HepG2 (cell line): Measurements from ENCODE around the gene SGCB. TPM values are rescaled to one million over a fixed set of nuclear protein-coding genes. Genes with fewer than 3 reads are reported as not detected.

Experiments
- ATAC-seq: fragments of 200-7000 bp; cut with Tn5 transposase; 3 replicates; pipeline ENCODE4 v1.9.1; 2020; ENCODE audit warnings: mild to moderate bottlenecking, moderate library complexity
- BruUV-seq: library from RNA; stranded (reverse); fragments of 400-500 nt; replicated peaks from 2 replicates; lab custom pipeline; 2021; lab: Mats Ljungman, UMichigan
- CTCF ChIA-PET: fragments of 300-600 bp; formaldehyde crosslinking; extraction: SDS; loops from one replicate; lab custom pipeline; 2021; ENCODE audit warnings: low total read pairs, inconsistent platforms, low intra/inter-chr PET ratio; lab: Yijun Ruan, JAX
- POLR2A ChIA-PET: fragments of 350-600 bp; sonication (Branson Sonifier 250); formaldehyde crosslinking; loops from one replicate; lab custom pipeline; 2020; ENCODE audit warnings: antibody characterized with exemption, inconsistent platforms; lab: Yijun Ruan, JAX
- DNase-seq: peaks from one replicate; pipeline ENCODE4 v3.0.0-alpha.2; 2015; ENCODE audit warnings: low spot score
- FAIRE-seq: peaks from 3 replicates; lab custom pipeline; 2011; peaks lifted over from hg19 to GRCh38; lab: Jason Lieb, UNC
- H2AFZ ChIP-seq: one replicate; pipeline ENCODE4 v1.6.1; 2011; ENCODE audit warnings: low read length, inconsistent platforms
- H3K27ac ChIP-seq: fragments of 300-600 bp; 3 replicates; pipeline ENCODE4 v1.8.0; 2011; ENCODE audit warnings: mixed run types, mild to moderate bottlenecking, mixed read lengths, low read length, inconsistent platforms; ENCODE audit not compliant: insufficient read depth; ENCODE audit errors: extremely low read length
- H3K27me3 ChIP-seq, 2 experiments: fragments of 200-600 bp in 1 of 2; 2 replicates in 1 of 2; 3 replicates in 1 of 2; pipeline versions ENCODE4 v1.6.0 to v1.8.0; 2011; ENCODE audit warnings: low read length in 2 of 2, mild to moderate bottlenecking in 2 of 2, moderate library complexity in 2 of 2, inconsistent platforms in 1 of 2; ENCODE audit not compliant: insufficient read depth in 2 of 2, control insufficient read depth in 1 of 2
- H3K36me3 ChIP-seq, 2 experiments: fragments of 200-600 bp in 1 of 2; replicated peaks in 1 of 2; 2 replicates in 1 of 2; 3 replicates in 1 of 2; pipeline versions ENCODE4 v1.5.1 to v1.8.0; 2011; ENCODE audit warnings: low read length in 2 of 2, inconsistent platforms in 1 of 2; ENCODE audit not compliant: insufficient read depth in 2 of 2, control insufficient read depth in 1 of 2
- H3K4me1 ChIP-seq: 2 replicates; pipeline ENCODE4 v1.5.1; 2012; ENCODE audit warnings: low read length, inconsistent platforms; ENCODE audit not compliant: insufficient read depth
- H3K4me2 ChIP-seq: 2 replicates; pipeline ENCODE4 v1.6.0; 2011; ENCODE audit warnings: low read depth, low read length, inconsistent platforms
- H3K4me3 ChIP-seq, 3 experiments: fragments of 200-600 bp in 1 of 3; sonication (generic), shearing (Covaris generic) in 1 of 3; replicated peaks in 1 of 3; 2 replicates each; pipeline ENCODE4 v1.5.1; 2011 to 2016; ENCODE audit warnings: low read length in 3 of 3, inconsistent platforms in 2 of 3, low read depth in 2 of 3, mild to moderate bottlenecking in 2 of 3, control low read depth in 1 of 3, mixed read lengths in 1 of 3; ENCODE audit not compliant: insufficient read depth in 1 of 3
- H3K79me2 ChIP-seq: one replicate; pipeline ENCODE4 v1.6.1; 2011; ENCODE audit warnings: low read length, inconsistent platforms; ENCODE audit not compliant: insufficient read depth
- H3K9ac ChIP-seq: 2 replicates; pipeline ENCODE4 v1.6.0; 2011; ENCODE audit warnings: mild to moderate bottlenecking, low read depth, low read length, inconsistent platforms; ENCODE audit not compliant: insufficient read depth
- H3K9me3 ChIP-seq: 2 replicates; pipeline ENCODE4 v1.5.1; 2012; ENCODE audit warnings: mild to moderate bottlenecking, low read length
- H4K20me1 ChIP-seq: 2 replicates; pipeline ENCODE4 v1.6.0; 2011; ENCODE audit warnings: inconsistent platforms, mild to moderate bottlenecking, low read length, moderate library complexity; ENCODE audit not compliant: insufficient read depth
- ADNP ChIP-seq: sonication (generic); formaldehyde crosslinking; IDR thresholded peaks from 2 replicates; pipeline ENCODE4 v1.4.0; 2020; ENCODE audit warnings: missing genetic modification reagents
- FOXK2 ChIP-seq: fragments of 450-650 bp; IDR thresholded peaks from 2 replicates; pipeline ENCODE4 v1.6.1; 2016
- HMG20A ChIP-seq: IDR thresholded peaks from 2 replicates; pipeline ENCODE4 v1.6.1; 2016; ENCODE audit warnings: borderline replicate concordance
- KDM6A ChIP-seq: IDR thresholded peaks from 2 replicates; pipeline ENCODE4 v1.6.1; 2016; ENCODE audit warnings: low read depth
- MXI1 ChIP-seq: IDR thresholded peaks from 3 replicates; pipeline ENCODE4 v1.6.1; 2012; ENCODE audit warnings: low read depth, low read length, inconsistent platforms, borderline replicate concordance
- PAWR ChIP-seq: sonication (generic); formaldehyde crosslinking; IDR thresholded peaks from 2 replicates; pipeline ENCODE4 v1.4.0; 2020; ENCODE audit warnings: missing genetic modification reagents, mild to moderate bottlenecking, borderline replicate concordance
- POLR2G ChIP-seq: fragments of 200-400 bp; formaldehyde crosslinking; IDR thresholded peaks from 2 replicates; pipeline ENCODE4 v1.6.1; 2018; ENCODE audit warnings: mild to moderate bottlenecking, low read depth, low read length, moderate library complexity
- RBAK ChIP-seq: sonication (generic); formaldehyde crosslinking; IDR thresholded peaks from 2 replicates; pipeline ENCODE4 v1.5.1; 2020; ENCODE audit warnings: mild to moderate bottlenecking, missing genetic modification reagents
- REPIN1 ChIP-seq: sonication (generic); formaldehyde crosslinking; IDR thresholded peaks from 2 replicates; pipeline ENCODE4 v1.8.0; 2022; ENCODE audit warnings: missing genetic modification reagents, low read depth, mild to moderate bottlenecking, borderline replicate concordance
- RFX1 ChIP-seq: fragments of 450-650 bp; IDR thresholded peaks from 2 replicates; pipeline ENCODE4 v1.6.1; 2017
- THAP9 ChIP-seq: sonication (generic); formaldehyde crosslinking; IDR thresholded peaks from 2 replicates; pipeline ENCODE4; 2020; ENCODE audit warnings: missing genetic modification reagents, mild to moderate bottlenecking, borderline replicate concordance
- ZFAT ChIP-seq: sonication (generic); formaldehyde crosslinking; conservative IDR thresholded peaks from 2 replicates; pipeline ENCODE4 v1.8.1; 2023; ENCODE audit warnings: missing genetic modification reagents, inconsistent platforms
- ZNF124 ChIP-seq: sonication (generic); formaldehyde crosslinking; IDR thresholded peaks from 2 replicates; pipeline ENCODE4 v1.4.0; 2020; ENCODE audit warnings: missing genetic modification reagents
- ZNF24 ChIP-seq: fragments of 450-650 bp; IDR thresholded peaks from 2 replicates; pipeline ENCODE4 v1.6.1; 2017; ENCODE audit warnings: antibody characterized with exemption, mild to moderate bottlenecking
- ZNF280D ChIP-seq: sonication (generic); formaldehyde crosslinking; IDR thresholded peaks from 2 replicates; pipeline ENCODE4 v1.5.1; 2020; ENCODE audit warnings: mild to moderate bottlenecking, missing genetic modification reagents
- ZNF333 ChIP-seq: sonication (generic); formaldehyde crosslinking; IDR thresholded peaks from 2 replicates; pipeline ENCODE4 v1.4.0; 2020; ENCODE audit warnings: mild to moderate bottlenecking, missing genetic modification reagents, borderline replicate concordance
- ZNF382 ChIP-seq: sonication (generic); formaldehyde crosslinking; IDR thresholded peaks from 2 replicates; pipeline ENCODE4 v1.5.0; 2020; ENCODE audit warnings: missing genetic modification reagents, mild to moderate bottlenecking, borderline replicate concordance
- ZNF777 ChIP-seq: sonication (generic); formaldehyde crosslinking; IDR thresholded peaks from 2 replicates; pipeline ENCODE4 v1.4.0; 2020; ENCODE audit warnings: missing genetic modification reagents
- ZNF781 ChIP-seq: sonication (generic); formaldehyde crosslinking; IDR thresholded peaks from 2 replicates; pipeline ENCODE4 v1.5.1; 2020; ENCODE audit warnings: borderline replicate concordance, mild to moderate bottlenecking, missing genetic modification reagents; ENCODE audit errors: not compliant biosample characterization
- ZNF790 ChIP-seq: sonication (generic); formaldehyde crosslinking; IDR thresholded peaks from 2 replicates; pipeline ENCODE4 v1.8.0; 2022; ENCODE audit warnings: missing genetic modification reagents, mild to moderate bottlenecking, borderline replicate concordance
- ZSCAN31 ChIP-seq: sonication (generic); formaldehyde crosslinking; IDR thresholded peaks from 2 replicates; pipeline ENCODE4 v1.5.0; 2020; ENCODE audit warnings: low read depth, mild to moderate bottlenecking, missing genetic modification reagents
- WGBS: methylation state at CpG from one replicate; pipeline ENCODE4 v1.1.6; 2017; ENCODE audit warnings: low lambda C conversion rate; 5-methylcytosine and 5-hydroxymethylcytosine counted together
- in situ Hi-C: cut with HindIII; loops from 2 replicates; pipeline ENCODE4 v1.10.0; 2017; ENCODE audit warnings: low pct_unique_long_range_greater_than_20kb; ENCODE audit not compliant: extremely low pct_ligation_motif_present
- intact Hi-C: fragments of 100-400 bp; cut with micrococcal nuclease; formaldehyde crosslinking; loops from one replicate; pipeline ENCODE4 v1.10.0; 2022; ENCODE audit not compliant: unreplicated experiment
- polyA plus RNA-seq, 8 experiments: library from polyadenylated mRNA; depleted of rRNA in 3 of 8; stranded (reverse) in 7 of 8; unstranded in 1 of 8; fragments of >200 nt; fragmentation: Illumina TruSeq in 4 of 8; extraction: Trizol in 4 of 8; gene quantifications; 2 replicates each; pipeline versions ENCODE4 v1.2.1 to v1.2.3, GENCODE V29; 2011 to 2016; ENCODE audit warnings: low read depth in 4 of 8, missing spikeins in 1 of 8, mixed read lengths in 1 of 8; ENCODE audit not compliant: insufficient read depth in 1 of 8
- total RNA-seq, 5 experiments: library from RNA; depleted of rRNA; stranded (reverse); fragments of >200 nt; fragmentation: Illumina TruSeq; extraction: Trizol; gene quantifications; 2 replicates each; pipeline ENCODE4 v1.2.3, GENCODE V29; 2016; ENCODE audit warnings: low read depth in 1 of 5

The SGCB gene
- total and polyA plus RNA-seq, 2 of the 13 experiments (the other 11 are each of a cell fraction or from before 2014, with no cell fraction given): 2.2 to 4.8 TPM

- TF ChIP-seq MXI1: no peak
- no peak for TF ChIP-seq ZNF24
- no peak for TF ChIP-seq THAP9 (CRISPR knock-in tag)
- TF ChIP-seq HMG20A: no peak
- no peak for TF ChIP-seq RFX1
- no peak for TF ChIP-seq FOXK2
- TF ChIP-seq ZNF382 (CRISPR knock-in tag): no peak
- no peak for TF ChIP-seq REPIN1 (CRISPR knock-in tag)
- TF ChIP-seq ZNF777 (CRISPR knock-in tag): no peak
- TF ChIP-seq, all 625 proteins: peak for 0
Measured at GRCh38 chr4:52017814-52018213, 20.3 kb downstream of the SGCB start (continued).

- 55% methylated on average over 3 of the region's 3 CpGs for WGBS
- TF ChIP-seq ZSCAN31 (CRISPR knock-in tag): no peak
- no peak for TF ChIP-seq ZNF333 (CRISPR knock-in tag)
- no peak for TF ChIP-seq ZNF124 (CRISPR knock-in tag)
- no peak for TF ChIP-seq POLR2G
- TF ChIP-seq ZFAT (CRISPR knock-in tag): no peak
- no peak for TF ChIP-seq KDM6A
- no peak for TF ChIP-seq ZNF781
- no peak for TF ChIP-seq ZNF280D (CRISPR knock-in tag)
- no peak for TF ChIP-seq PAWR (CRISPR knock-in tag)
- TF ChIP-seq ZNF790 (CRISPR knock-in tag): no peak
- TF ChIP-seq ADNP (CRISPR knock-in tag): no peak
- TF ChIP-seq RBAK (CRISPR knock-in tag): no peak
- no peak for ATAC-seq
- H3K4me2 ChIP-seq: no peak overlapping the region
- ChIA-PET POLR2A (no interaction called here), CTCF (no interaction called here)
- no peak overlapping the region for H3K27ac ChIP-seq
- DNase-seq: no peak
- FAIRE-seq: no peak
- peaks cover 19% of the 10 kb centered on the region for H3K4me1 ChIP-seq
- intact Hi-C loops: no loop called here
- no peaks in the 10 kb centered on the region for H3K27me3 ChIP-seq
- in situ Hi-C loops: no loop called here
- no TSS peak for BruUV-seq
- H3K79me2 ChIP-seq: no peaks in the 10 kb centered on the region
- H3K9me3 ChIP-seq: no peaks in the 10 kb centered on the region
- no peak overlapping the region for H2AFZ ChIP-seq
- no peak overlapping the region for H3K4me3 ChIP-seq
- no peaks in the 10 kb centered on the region for H3K36me3 ChIP-seq
- no peak overlapping the region for H3K9ac ChIP-seq
- H4K20me1 ChIP-seq: no peaks in the 10 kb centered on the region
Measured at GRCh38 chr4:52016981-52017380, 21.1 kb downstream of the SGCB start.
